Heart right ventricle (tissue), 16 donors: ENCODE results near the gene ZNF691. TPM values are rescaled to one million over a fixed set of nuclear protein-coding genes. Genes with fewer than 3 reads are reported as not detected.
"Not testable (repeated sequence)": the region's sequence is repeated elsewhere in the genome, so short reads cannot be mapped to it uniquely, and the experiment has no call there.

Experiments used
- ATAC-seq, 8 donors: fragments of 200-7000 bp; cut with Tn5 transposase; one replicate each; pipeline ENCODE4 v1.9.1; 2020; ENCODE audit warnings: mild to moderate bottlenecking in 8 of 8, moderate library complexity in 8 of 8, moderate number of reproducible peaks in 1 of 8
- DNase-seq, 2 donors: peaks; one replicate each; pipeline ENCODE4 v3.0.0-alpha.2; 2020
- H3K27ac ChIP-seq, 10 donors: fragments of 200-600 bp; sonication (generic) in 2 of 10; one replicate each; pipeline versions ENCODE4 v1.5.0 to v1.8.0; 2020 to 2022; ENCODE audit warnings: mild to moderate bottlenecking in 3 of 10
- H3K27me3 ChIP-seq, 7 donors: fragments of 200-600 bp; one replicate each; pipeline ENCODE4 v1.8.0; 2021 to 2022; ENCODE audit warnings: mild to moderate bottlenecking in 2 of 7
- H3K36me3 ChIP-seq, 9 donors: fragments of 200-600 bp; sonication (generic) in 1 of 9; one replicate each; pipeline versions ENCODE4 v1.5.0 to v1.8.0; 2020 to 2022; ENCODE audit warnings: mild to moderate bottlenecking in 2 of 9
- H3K4me1 ChIP-seq, 9 donors: fragments of 200-600 bp; sonication (generic) in 1 of 9; one replicate each; pipeline versions ENCODE4 v1.5.0 to v1.8.0; 2020 to 2022; ENCODE audit warnings: mild to moderate bottlenecking in 4 of 9
- H3K4me3 ChIP-seq, 10 donors: fragments of 200-600 bp; sonication (generic) in 2 of 10; one replicate each; pipeline versions ENCODE4 v1.5.0 to v1.8.0; 2020 to 2022; ENCODE audit warnings: mild to moderate bottlenecking in 7 of 10, moderate library complexity in 2 of 10
- H3K9me3 ChIP-seq, 11 donors: fragments of 200-600 bp in 10 of 11; sonication (generic) in 2 of 11; one replicate each; pipeline versions ENCODE4 v1.5.0 to v1.8.0; 2013 to 2022; ENCODE audit warnings: mild to moderate bottlenecking in 2 of 11, control low read depth in 1 of 11, moderate library complexity in 1 of 11
- CTCF ChIP-seq, 9 donors: fragments of 200-600 bp; sonication (generic) in 2 of 9; IDR thresholded peaks; one replicate each; pipeline versions ENCODE4 v1.5.0 to v1.8.0; 2021 to 2022; ENCODE audit warnings: antibody characterized with exemption in 9 of 9, mild to moderate bottlenecking in 5 of 9, moderate library complexity in 1 of 9
- WGBS, 2 donors: extraction: QIAGEN DNeasy Blood & Tissue Kit; methylation state at CpG; one replicate each; pipeline ENCODE4 v1.1.7; 2013; ENCODE audit warnings: inconsistent platforms in 1 of 2; 5-methylcytosine and 5-hydroxymethylcytosine counted together
- intact Hi-C, 10 donors: fragments of 100-400 bp; cut with DNase I; formaldehyde crosslinking; loops; one replicate each; pipeline versions ENCODE4 v1.11.1 to v1.14.2; 2022
- polyA plus RNA-seq, 2 donors: library from polyadenylated mRNA; stranded (reverse); fragments of 200-250 nt; gene quantifications; one replicate each; pipeline ENCODE4 v1.2.3, GENCODE V29; 2013
- total RNA-seq, 10 donors: library from RNA; stranded (reverse); fragmentation: NEBNext Ultra II Directional in 3 of 10; extraction: Animal tissue kit (Norgen Biotek cat#: 25700) in 3 of 10; gene quantifications; one replicate each; pipeline versions ENCODE4 v1.2.1 to v1.2.4, GENCODE V29; 2021 to 2023
- donor health status: Arrhythmogenic right ventricular cardiomyopathy.
- donor health status: ischemic (EF 13 %, LVEDD 7.1; RV severe dilation, severe dysfunction).
- donor health status: healthy with polysubstance abuse.
- donor health status: DM: no; HTN: yes; CAD: no.
- donor health status: DM: no; HTN: no; CAD: no.
- donor health status: ischemic (EF 25% LVEDD 6.9; RV normal size, moderate dysfunction).
- donor health status: ischemic (EF 25% LVEDD 5.7; RV mildly dilated, moderate dysfunction).
- donor health status: healthy.
- donor health status: DM: yes; HTN: yes; CAD: no.
- donor health status: Ischemic cardiomyopathy.
- donor health status: ischemic (EF 35%, LVEDD 5.7; RV mildly dilated, moderate dysfunction).
- donor health status: nonischemic (EF 11% LVEDD 7.7; RV severe dilation, severe dysfunction).
- donor health status: DM: yes; HTN: yes; CAD: no.
- donor health status: PGD.
- donor health status: ischemic (EF 29% LVEDD 5.4; RV normal size, mild dysfunction).
- donor health status: nonischemic (EF 23%, LVEDD 6.1; RV moderate dilation, normal function).

The ZNF691 gene
- total and polyA plus RNA-seq, 12 donors = 6.0 to 10.1 (median 7.9) TPM

GRCh38 chr1:42861014-42861399 lies 14.6 kb downstream of the ZNF691 start:
- no peak for DNase-seq
- Histone ChIP-seq H3K36me3 (no peaks in the 10 kb centered on the region), H3K27ac (no peak overlapping the region), H3K4me3 (no peak overlapping the region), H3K4me1 (no peaks in the 10 kb centered on the region), H3K9me3 (peaks cover 0 to 12% (median 0%) of the 10 kb centered on the region in 11 donors), H3K27me3 (peaks cover 0 to 27% (median 3%) of the 10 kb centered on the region in 7 donors)
- intact Hi-C loops = no loop called here
- ATAC-seq = no peak
- no peak for TF ChIP-seq CTCF (IDR thresholded peaks at IDR 0.05)

- ATAC-seq (no peak), DNase-seq (no peak)
- no peak overlapping the region for H3K27ac ChIP-seq
- no peaks in the 10 kb centered on the region for H3K4me1 ChIP-seq
- WGBS, 2 donors = 80 to 87% methylated on average over 5 of the region's 5 CpGs
- no peaks in the 10 kb centered on the region for H3K9me3 ChIP-seq
- no peaks in the 10 kb centered on the region for H3K36me3 ChIP-seq
- TF ChIP-seq CTCF (IDR thresholded peaks at IDR 0.05) = no peak
- peaks cover 0 to 10% (median 3%) of the 10 kb centered on the region in 7 donors for H3K27me3 ChIP-seq
- H3K4me3 ChIP-seq = no peak overlapping the region
- intact Hi-C loops = no loop called here
Observed at GRCh38 chr1:42866549-42866948, 20.1 kb downstream of the ZNF691 start.

- peaks cover 0 to 15% (median 4%) of the 10 kb centered on the region in 11 donors for H3K9me3 ChIP-seq
- WGBS, 2 donors = 85 to 94% methylated on average over 4 of the region's 4 CpGs
- H3K4me3 ChIP-seq, ATAC-seq, intact Hi-C loops, H3K27me3 ChIP-seq, H3K36me3 ChIP-seq, H3K27ac ChIP-seq, DNase-seq, H3K4me1 ChIP-seq: not testable (repeated sequence)
Observed at GRCh38 chr1:42868466-42868865, 22.1 kb downstream of the ZNF691 start.

- H3K27ac ChIP-seq, intact Hi-C loops, H3K4me1 ChIP-seq, H3K4me3 ChIP-seq, DNase-seq, H3K27me3 ChIP-seq, H3K36me3 ChIP-seq, ATAC-seq: not testable (repeated sequence)
- peaks cover 0 to 23% (median 4%) of the 10 kb centered on the region in 11 donors for H3K9me3 ChIP-seq
- WGBS, 2 donors = 74 to 78% methylated on average over 2 of the region's 2 CpGs
Observed at GRCh38 chr1:42869254-42869653, 22.8 kb downstream of the ZNF691 start.

- DNase-seq, H3K4me1 ChIP-seq, H3K36me3 ChIP-seq, ATAC-seq, intact Hi-C loops, H3K27ac ChIP-seq, H3K27me3 ChIP-seq, H3K4me3 ChIP-seq: not testable (repeated sequence)
- peaks cover 0 to 23% (median 4%) of the 10 kb centered on the region in 11 donors for H3K9me3 ChIP-seq
- WGBS, 2 donors = 74 to 83% methylated on average over 2 of the region's 2 CpGs
Observed at GRCh38 chr1:42869751-42870150, 23.3 kb downstream of the ZNF691 start.

- DNase-seq, intact Hi-C loops, H3K4me1 ChIP-seq, ATAC-seq, H3K27ac ChIP-seq, H3K36me3 ChIP-seq, H3K27me3 ChIP-seq, H3K4me3 ChIP-seq: not testable (repeated sequence)
- peaks cover 0 to 23% (median 4%) of the 10 kb centered on the region in 11 donors for H3K9me3 ChIP-seq
Observed at GRCh38 chr1:42873108-42873507, 26.7 kb downstream of the ZNF691 start.
